ENCODE results near the gene MIS18A. TPM values are rescaled to one million over a fixed set of nuclear protein-coding genes. Genes with fewer than 3 reads are reported as not detected.

MIS18A gene
- total and polyA plus RNA-seq, 4 donors = 1.1 to 10.1 (median 2.6) TPM

DNA sequence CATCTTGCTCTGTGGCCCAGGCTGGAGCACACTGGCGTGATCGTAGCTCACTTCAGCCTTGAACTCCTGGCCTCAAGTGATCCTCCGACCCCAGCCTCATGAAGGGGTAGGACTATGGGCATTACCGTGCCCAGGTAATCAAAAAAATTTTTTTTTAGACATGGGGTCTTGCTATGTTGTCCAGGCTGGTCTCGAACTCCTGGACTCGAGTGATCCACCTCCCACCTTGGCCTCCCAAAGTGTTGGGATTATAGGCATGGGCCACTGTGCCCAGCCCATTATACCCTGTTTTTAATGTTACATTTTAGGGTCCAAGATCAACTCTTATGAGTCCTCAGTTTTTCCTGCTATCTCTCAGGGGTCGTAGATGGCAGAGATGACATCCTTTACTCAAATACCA lies 26.1 kb upstream of the MIS18A start:
- H3K4me3 ChIP-seq (ENCODE audit: low read depth in 1 of 3, low read length in 3 of 3) = no peak overlapping the region
- H3K4me1 ChIP-seq (ENCODE audit: control insufficient read depth in 4 of 4, insufficient read depth in 4 of 4, low read length in 3 of 4) = no peaks in the 10 kb centered on the region
- H3K9ac ChIP-seq (ENCODE audit: low read depth in 1 of 2, low read length in 2 of 2) = no peak overlapping the region
- peaks cover 0 to 9% (median 0%) of the 10 kb centered on the region in 4 donors for H3K36me3 ChIP-seq (ENCODE audit: control insufficient read depth in 4 of 4, insufficient read depth in 3 of 4, low read depth in 1 of 4, low read length in 3 of 4)
- no peaks in the 10 kb centered on the region for H3K27me3 ChIP-seq (ENCODE audit: control insufficient read depth in 4 of 4, insufficient read depth in 4 of 4, low read length in 3 of 4)
- H3K27ac ChIP-seq (ENCODE audit: low read depth in 1 of 2, low read length in 2 of 2) = no peak overlapping the region
- no peak for TF ChIP-seq HNF4A (conservative IDR thresholded peaks at IDR 0.05)
- TF ChIP-seq, protein P1, sequence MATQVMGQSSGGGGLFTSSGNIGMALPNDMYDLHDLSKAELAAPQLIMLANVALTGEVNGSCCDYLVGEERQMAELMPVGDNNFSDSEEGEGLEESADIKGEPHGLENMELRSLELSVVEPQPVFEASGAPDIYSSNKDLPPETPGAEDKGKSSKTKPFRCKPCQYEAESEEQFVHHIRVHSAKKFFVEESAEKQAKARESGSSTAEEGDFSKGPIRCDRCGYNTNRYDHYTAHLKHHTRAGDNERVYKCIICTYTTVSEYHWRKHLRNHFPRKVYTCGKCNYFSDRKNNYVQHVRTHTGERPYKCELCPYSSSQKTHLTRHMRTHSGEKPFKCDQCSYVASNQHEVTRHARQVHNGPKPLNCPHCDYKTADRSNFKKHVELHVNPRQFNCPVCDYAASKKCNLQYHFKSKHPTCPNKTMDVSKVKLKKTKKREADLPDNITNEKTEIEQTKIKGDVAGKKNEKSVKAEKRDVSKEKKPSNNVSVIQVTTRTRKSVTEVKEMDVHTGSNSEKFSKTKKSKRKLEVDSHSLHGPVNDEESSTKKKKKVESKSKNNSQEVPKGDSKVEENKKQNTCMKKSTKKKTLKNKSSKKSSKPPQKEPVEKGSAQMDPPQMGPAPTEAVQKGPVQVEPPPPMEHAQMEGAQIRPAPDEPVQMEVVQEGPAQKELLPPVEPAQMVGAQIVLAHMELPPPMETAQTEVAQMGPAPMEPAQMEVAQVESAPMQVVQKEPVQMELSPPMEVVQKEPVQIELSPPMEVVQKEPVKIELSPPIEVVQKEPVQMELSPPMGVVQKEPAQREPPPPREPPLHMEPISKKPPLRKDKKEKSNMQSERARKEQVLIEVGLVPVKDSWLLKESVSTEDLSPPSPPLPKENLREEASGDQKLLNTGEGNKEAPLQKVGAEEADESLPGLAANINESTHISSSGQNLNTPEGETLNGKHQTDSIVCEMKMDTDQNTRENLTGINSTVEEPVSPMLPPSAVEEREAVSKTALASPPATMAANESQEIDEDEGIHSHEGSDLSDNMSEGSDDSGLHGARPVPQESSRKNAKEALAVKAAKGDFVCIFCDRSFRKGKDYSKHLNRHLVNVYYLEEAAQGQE (IDR thresholded peaks at IDR 0.05) = no peak
- no peak for TF ChIP-seq GABPA (IDR thresholded peaks at IDR 0.05 in 1 of 2, conservative IDR thresholded peaks at IDR 0.05 in 1 of 2)
- TF ChIP-seq EGR1 (IDR thresholded peaks at IDR 0.05; ENCODE audit: low read depth in 2 of 2) = no peak
- no peak for TF ChIP-seq RAD21 (IDR thresholded peaks at IDR 0.05)
- TF ChIP-seq ZBTB33 (IDR thresholded peaks at IDR 0.05) = no peak
- TF ChIP-seq JUND (IDR thresholded peaks at IDR 0.05) = no peak
- TF ChIP-seq, protein P2, sequence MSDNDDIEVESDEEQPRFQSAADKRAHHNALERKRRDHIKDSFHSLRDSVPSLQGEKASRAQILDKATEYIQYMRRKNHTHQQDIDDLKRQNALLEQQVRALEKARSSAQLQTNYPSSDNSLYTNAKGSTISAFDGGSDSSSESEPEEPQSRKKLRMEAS (IDR thresholded peaks at IDR 0.05) = no peak
- TF ChIP-seq RXRA (IDR thresholded peaks at IDR 0.05) = no peak
- TF ChIP-seq ATF3 (IDR thresholded peaks at IDR 0.05) = no peak
- no peak for TF ChIP-seq CTCF (IDR thresholded peaks at IDR 0.05; ENCODE audit: low read depth, low read length, missing input control)
- TF ChIP-seq NR2F2 (IDR thresholded peaks at IDR 0.05) = no peak
- TF ChIP-seq YY1 (IDR thresholded peaks at IDR 0.05) = no peak
- DNase-seq (ENCODE audit: low spot score) = no peak
- no peaks in the 10 kb centered on the region for H3K9me3 ChIP-seq (ENCODE audit: control insufficient read depth in 4 of 4, low read length in 3 of 4)
- 98% methylated on average over 7 of the region's 7 CpGs for WGBS

DNA sequence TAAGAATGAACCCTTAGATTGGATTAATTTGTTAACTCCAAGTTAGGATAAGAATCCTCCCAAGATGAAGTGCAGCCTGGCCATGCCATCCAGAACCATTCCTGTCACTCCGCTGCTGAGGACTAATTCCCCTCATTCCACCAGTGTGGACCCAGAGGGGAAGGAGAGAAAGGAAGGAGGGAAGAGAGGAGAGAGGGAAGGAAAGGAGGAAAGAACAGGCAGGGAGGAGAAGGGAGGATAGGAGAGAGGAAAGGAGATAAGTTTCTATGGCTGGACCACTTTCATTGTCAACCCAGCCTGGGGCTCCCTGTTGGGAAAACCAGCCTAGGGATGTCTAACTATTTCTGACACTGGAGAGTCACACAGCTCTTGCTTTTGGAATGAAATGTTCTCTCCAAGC lies 24.5 kb upstream of the MIS18A start:
- Histone ChIP-seq H3K9me3 (ENCODE audit: control insufficient read depth in 4 of 4, low read length in 3 of 4) (no peaks in the 10 kb centered on the region), H3K4me3 (ENCODE audit: low read depth in 1 of 3, low read length in 3 of 3) (no peak overlapping the region), H3K36me3 (ENCODE audit: control insufficient read depth in 4 of 4, insufficient read depth in 3 of 4, low read depth in 1 of 4, low read length in 3 of 4) (peaks cover 0 to 5% (median 0%) of the 10 kb centered on the region in 4 donors), H3K27ac (ENCODE audit: low read depth in 1 of 2, low read length in 2 of 2) (no peak overlapping the region), H3K9ac (ENCODE audit: low read depth in 1 of 2, low read length in 2 of 2) (no peak overlapping the region), H3K4me1 (ENCODE audit: control insufficient read depth in 4 of 4, insufficient read depth in 4 of 4, low read length in 3 of 4) (peaks cover 3 to 7% (median 6%) of the 10 kb centered on the region in 4 donors), H3K27me3 (ENCODE audit: control insufficient read depth in 4 of 4, insufficient read depth in 4 of 4, low read length in 3 of 4) (no peaks in the 10 kb centered on the region)
- DNase-seq (ENCODE audit: low spot score) = no peak
- 100% methylated on average over 1 of the region's 1 CpG for WGBS
- TF ChIP-seq SP1 (IDR thresholded peaks at IDR 0.05) (no peak), NR2F2 (IDR thresholded peaks at IDR 0.05) (no peak), ATF3 (IDR thresholded peaks at IDR 0.05) (no peak), GABPA (IDR thresholded peaks at IDR 0.05 in 1 of 2, conservative IDR thresholded peaks at IDR 0.05 in 1 of 2) (no peak), HNF4A (conservative IDR thresholded peaks at IDR 0.05) (no peak), FOXA1 (IDR thresholded peaks at IDR 0.05) (no peak), FOXA2 (IDR thresholded peaks at IDR 0.05) (no peak), RXRA (IDR thresholded peaks at IDR 0.05) (no peak), ZBTB33 (IDR thresholded peaks at IDR 0.05) (no peak), TAF1 (conservative IDR thresholded peaks at IDR 0.05) (no peak), JUND (IDR thresholded peaks at IDR 0.05) (no peak), YY1 (IDR thresholded peaks at IDR 0.05) (no peak)
- TF ChIP-seq, protein P1 (IDR thresholded peaks at IDR 0.05) = no peak
- TF ChIP-seq, protein P2 (IDR thresholded peaks at IDR 0.05) = no peak

All from liver (tissue), 9 donors.